T-helper 22 cell (primary cell): ENCODE data around the gene GAGE13.
"Not testable (repeated sequence)": the region's sequence is repeated elsewhere in the genome, so short reads cannot be mapped to it uniquely, and the experiment has no call there.

Experiments used
- DNase-seq: peaks from one replicate; pipeline ENCODE4 v3.0.0-alpha.2; 2020; ENCODE audit warnings: low read depth

GAGE13 gene

DNA sequence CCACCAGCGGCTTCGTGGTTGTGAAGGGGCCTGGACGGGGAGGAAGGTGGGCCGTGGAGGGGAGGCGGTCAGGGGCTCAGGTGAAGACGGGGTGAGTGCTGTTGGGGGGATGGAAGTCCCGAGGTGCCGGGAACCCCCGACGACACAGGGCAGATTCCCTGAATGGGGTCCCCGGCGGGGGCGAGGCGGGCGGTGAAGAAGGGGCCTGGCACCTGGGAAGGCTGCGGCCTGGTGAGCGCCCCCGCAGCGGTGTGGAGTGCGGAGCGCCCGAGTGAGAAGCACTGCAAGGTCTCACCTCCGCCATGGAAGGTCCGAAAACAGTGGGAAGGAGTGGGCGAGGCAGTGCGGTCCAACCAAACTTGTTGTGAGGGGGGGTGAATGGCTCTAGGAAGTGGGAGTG lies 459 bp downstream of the GAGE13 start:
- DNase-seq, result not testable (repeated sequence)

- DNase-seq, result not testable (repeated sequence)
These were observed 10.1 kb downstream of the GAGE13 start for GRCh38 chrX:49341449-49341848.

DNA sequence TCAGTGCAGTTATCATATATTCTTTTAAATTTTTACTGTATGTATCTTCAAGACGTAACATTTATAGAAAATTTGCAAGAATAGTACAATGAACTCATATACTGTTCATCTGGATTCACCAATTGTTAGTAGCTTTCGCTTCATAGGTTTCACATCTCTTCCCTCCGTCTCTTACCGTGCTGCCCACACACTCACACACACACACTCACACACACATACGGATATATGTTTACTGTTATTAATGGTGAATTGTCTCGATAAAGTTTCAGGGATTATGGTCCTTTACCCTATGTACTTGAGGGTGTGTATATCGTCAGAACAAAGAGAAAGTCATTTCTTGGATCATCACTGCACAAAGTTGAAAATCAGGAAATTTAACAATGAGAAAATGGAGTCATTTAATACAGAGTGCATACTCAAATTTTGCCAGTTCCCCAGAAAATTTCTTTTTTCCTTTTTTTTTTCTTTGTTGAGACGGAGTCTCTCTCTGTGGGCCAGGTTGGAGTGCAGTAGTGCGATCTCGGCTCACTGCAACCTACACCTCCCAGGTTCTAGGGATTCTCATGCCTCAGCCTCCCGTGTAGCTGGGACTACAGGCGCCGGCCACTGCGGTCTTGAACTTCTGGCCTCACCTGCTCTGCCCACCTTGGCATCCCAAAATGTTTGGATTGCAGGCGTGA lies 13.3 kb downstream of the GAGE13 start:
- DNase-seq, result not testable (repeated sequence)

- DNase-seq, result not testable (repeated sequence)
These were observed 14.0 kb downstream of the GAGE13 start for GRCh38 chrX:49345402-49345801.

- not testable (repeated sequence) for DNase-seq
These were observed 14.8 kb downstream of the GAGE13 start for GRCh38 chrX:49346150-49346549.
